Measurements from ENCODE around the gene PGS1.

The PGS1 gene

GRCh38 chr17:78359997-78360370 is 18.5 kb upstream of the PGS1 start, which contains the start of gene SOCS3:
SOCS3 (minus strand) TSS chr17:78360077; CDS start chr17:78359095, 982 bp downstream.
- TF ChIP-seq CTCF (IDR thresholded peaks at IDR 0.05; ENCODE audit: low read depth, low read length, missing control alignments): no peak
- H3K4me3 ChIP-seq (replicated peaks; ENCODE audit: low read depth, low read length): peak within 1 kb of the TSS; percentile 84
- DNase-seq (ENCODE audit: extremely low read depth, low read depth): peak; percentile 81

GRCh38 chr17:78360371-78361224 is 17.9 kb upstream of the PGS1 start:
- no peak for DNase-seq (ENCODE audit: extremely low read depth, low read depth)
- H3K4me3 ChIP-seq (replicated peaks; ENCODE audit: low read depth, low read length): peak overlapping the region; percentile 47
- TF ChIP-seq CTCF (IDR thresholded peaks at IDR 0.05; ENCODE audit: low read depth, low read length, missing control alignments): peak; percentile 96

- no peak overlapping the region for H3K4me3 ChIP-seq (replicated peaks; ENCODE audit: low read depth, low read length)
- DNase-seq (ENCODE audit: extremely low read depth, low read depth): no peak
- no peak for TF ChIP-seq CTCF (IDR thresholded peaks at IDR 0.05; ENCODE audit: low read depth, low read length, missing control alignments)
Observed at GRCh38 chr17:78361225-78361701, 17.2 kb upstream of the PGS1 start.

- no peak overlapping the region for H3K4me3 ChIP-seq (replicated peaks; ENCODE audit: low read depth, low read length)
- TF ChIP-seq CTCF (IDR thresholded peaks at IDR 0.05; ENCODE audit: low read depth, low read length, missing control alignments): no peak
- no peak for DNase-seq (ENCODE audit: extremely low read depth, low read depth)
Observed at GRCh38 chr17:78362232-78362631, 16.2 kb upstream of the PGS1 start.

GRCh38 chr17:78362671-78363070 is 15.8 kb upstream of the PGS1 start:
- no peak for DNase-seq (ENCODE audit: extremely low read depth, low read depth)
- H3K4me3 ChIP-seq (replicated peaks; ENCODE audit: low read depth, low read length): no peak overlapping the region
- TF ChIP-seq CTCF (IDR thresholded peaks at IDR 0.05; ENCODE audit: low read depth, low read length, missing control alignments): peak; percentile 12

GRCh38 chr17:78364436-78365281 is 13.8 kb upstream of the PGS1 start:
- DNase-seq (ENCODE audit: extremely low read depth, low read depth): no peak
- TF ChIP-seq CTCF (IDR thresholded peaks at IDR 0.05; ENCODE audit: low read depth, low read length, missing control alignments): no peak
- H3K4me3 ChIP-seq (replicated peaks; ENCODE audit: low read depth, low read length): no peak overlapping the region
